NCI-H2196 (cell line): Measurements from ENCODE around the gene BNIP3.
"Not testable (repeated sequence)": the region's sequence is repeated elsewhere in the genome, so short reads cannot be mapped to it uniquely, and the experiment has no call there.

Source experiments
- DNase-seq: peaks from one replicate; lab custom pipeline; 2025; ENCODE audit not compliant: unreplicated experiment; lab: John Stamatoyannopoulos, UW

The BNIP3 gene

DNA sequence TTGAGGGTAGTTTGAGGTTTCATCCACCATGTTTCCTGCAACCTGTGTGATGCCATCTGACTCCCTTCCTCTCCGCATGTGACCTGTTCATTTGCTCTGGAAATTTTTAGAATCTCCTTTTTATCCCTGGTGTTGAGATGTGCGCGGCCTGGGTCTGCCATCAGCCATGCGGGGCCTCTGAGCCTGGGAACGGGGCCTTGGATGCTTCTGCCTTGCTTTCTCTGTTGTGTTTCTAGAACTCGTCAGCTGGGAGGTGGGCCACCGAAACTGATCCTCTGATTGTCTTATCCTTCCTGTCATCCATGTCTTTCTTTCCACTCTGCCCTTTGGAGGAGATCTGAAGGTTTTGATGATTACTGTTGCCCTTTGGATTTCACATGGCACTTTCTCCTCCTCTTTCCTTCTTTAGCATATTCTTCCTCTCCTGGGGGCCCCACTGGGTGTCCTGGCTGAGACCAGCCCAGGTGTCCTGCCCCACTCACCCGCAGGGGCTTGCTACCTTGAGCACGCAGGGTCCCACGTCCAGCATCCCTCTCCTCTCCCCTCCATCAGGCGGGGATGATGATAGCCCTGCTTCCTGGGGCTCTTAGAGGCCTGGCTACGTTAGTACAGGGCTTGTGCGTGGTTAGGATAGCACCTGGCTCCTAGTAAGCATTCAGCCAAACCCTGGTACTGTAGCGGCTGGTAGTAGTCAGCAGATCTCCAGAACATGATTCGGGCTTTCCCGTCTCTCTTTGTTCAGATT is 51.0 kb downstream of the BNIP3 start:
- DNase-seq = no peak

DNA sequence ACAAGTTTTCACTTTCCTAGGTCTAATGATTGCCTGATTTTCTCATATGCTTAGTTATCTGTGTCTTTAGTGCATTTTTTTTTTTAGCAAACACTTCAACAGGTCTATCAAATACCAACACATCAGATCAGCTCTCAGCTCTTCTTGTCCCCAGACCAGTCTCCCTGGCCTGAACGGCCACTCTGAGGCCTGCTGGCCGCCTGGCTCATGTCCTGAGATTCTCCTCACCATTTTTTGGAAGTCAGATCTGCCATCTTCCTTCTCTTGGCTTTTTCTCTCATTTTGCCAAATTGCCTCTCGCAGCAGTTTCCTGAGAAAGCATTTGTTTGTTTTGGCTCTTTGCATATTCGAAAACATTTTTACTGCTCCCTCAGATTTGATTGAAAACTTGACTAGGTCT is 51.6 kb downstream of the BNIP3 start:
- DNase-seq = no peak

DNA sequence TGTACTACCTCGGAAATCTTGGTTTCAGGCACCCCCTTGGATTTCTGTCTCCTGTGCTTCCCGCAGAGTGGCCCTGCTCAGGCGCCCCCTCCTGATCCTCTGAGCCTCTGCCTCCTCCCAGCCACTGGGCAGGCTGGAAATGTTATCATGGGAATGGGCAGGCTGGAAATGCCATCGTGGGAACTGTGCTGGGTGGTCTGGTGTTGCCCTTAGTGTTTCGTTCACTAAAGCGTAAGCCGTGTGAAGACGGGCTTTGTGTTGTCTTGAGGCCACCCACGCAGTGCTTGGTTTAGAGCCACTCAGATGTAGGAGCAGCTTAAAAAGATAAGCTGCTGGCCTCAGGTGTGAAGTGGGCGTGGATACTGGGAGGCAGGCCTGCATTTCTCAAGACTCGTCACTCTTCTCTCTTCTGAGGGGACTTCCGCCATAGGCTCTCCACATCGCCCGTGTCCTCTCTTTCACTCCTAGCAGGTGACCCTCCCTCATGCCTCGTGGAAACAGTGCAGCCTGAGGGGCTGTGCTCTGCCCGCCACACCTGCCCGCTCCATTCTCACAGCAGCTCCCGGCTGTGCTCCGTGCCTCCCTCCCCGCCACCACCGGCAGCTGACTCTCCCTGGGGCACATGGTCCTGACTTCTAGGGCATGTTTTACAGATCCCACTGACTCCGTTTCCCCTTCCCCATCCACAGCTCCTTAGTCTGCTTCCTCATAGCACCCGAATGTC is 52.4 kb downstream of the BNIP3 start:
- no peak for DNase-seq

DNA sequence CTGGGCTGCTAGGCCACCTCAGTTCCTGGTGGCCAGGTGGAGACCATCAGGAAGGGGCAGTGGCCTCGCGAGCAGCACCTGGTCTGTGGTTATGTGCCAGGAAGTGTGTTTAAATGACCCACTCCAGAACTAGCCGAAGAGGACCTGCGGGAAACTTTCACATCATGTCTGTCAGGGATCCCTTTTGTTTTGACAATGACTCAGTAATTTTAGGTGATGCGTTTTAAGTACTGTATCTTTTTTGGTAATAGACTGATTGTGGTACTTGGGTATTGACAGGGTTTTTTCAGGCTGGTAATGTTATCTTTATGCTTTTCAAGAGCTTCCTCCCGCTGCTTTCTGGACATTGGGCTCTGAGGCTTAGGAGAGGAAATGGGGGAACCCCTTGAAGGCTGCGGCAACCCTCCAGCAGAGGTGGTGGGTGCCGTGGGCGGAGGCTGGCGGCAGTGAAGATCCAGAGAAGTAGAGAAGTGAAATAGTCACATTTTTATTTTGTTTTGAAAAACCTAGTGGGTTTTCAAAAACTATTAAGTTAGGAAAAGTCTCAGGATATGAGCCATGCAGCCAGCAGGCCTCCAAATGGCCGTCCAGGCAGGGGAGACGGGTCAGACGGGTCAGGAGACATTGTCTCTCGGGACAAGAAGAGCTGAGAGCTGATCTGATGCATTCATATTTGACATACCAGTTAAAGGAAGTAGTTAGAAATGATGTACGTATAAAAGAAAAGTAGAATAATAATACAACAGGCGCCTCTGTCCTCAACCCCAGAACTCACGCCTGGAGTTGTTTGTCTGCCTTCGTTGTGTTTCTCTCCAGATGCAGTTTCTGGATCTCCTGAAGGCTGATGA is 53.3 kb downstream of the BNIP3 start:
- DNase-seq = no peak

DNA sequence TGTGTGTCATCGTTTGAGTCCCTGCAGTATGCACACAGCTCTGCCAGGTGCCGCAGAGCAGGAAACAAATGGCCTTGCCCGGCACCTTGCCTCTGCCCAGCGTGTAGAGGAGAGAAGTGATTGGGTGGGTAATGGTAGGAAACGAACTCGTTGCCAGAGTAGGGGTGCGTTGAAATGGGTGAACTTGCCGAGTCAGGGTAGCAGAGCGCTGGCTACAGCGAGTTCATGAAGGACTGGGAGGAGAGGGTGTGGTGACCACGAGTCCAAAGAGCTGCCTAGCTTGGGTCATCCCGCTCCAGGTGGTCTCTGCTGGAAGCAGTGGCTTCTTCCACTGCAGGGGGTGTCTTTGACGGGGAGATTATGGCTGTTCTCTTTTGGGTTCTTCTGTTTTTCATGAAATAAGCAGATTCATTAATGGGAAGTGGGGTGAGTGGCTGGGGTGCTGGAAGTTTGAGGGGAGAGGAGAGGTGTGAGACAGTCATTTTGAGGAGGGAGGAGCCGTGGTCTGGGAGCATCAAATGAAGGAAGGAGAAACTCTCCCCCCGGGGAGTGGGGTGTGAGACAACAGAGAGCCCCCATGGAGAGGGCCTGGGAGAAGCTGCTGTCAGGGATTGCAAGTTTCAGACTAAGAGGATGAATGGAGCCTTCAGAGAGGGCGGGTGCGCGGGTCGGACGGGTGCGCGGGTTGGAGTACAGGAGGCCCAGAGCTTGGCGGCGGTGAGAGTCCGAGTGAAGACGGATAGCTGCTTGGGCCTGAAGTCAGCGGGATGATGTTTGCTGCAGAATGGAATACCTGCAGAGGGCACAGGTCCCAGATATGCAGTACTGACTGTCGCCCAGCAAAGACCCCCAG is 54.8 kb downstream of the BNIP3 start:
- no peak for DNase-seq

DNA sequence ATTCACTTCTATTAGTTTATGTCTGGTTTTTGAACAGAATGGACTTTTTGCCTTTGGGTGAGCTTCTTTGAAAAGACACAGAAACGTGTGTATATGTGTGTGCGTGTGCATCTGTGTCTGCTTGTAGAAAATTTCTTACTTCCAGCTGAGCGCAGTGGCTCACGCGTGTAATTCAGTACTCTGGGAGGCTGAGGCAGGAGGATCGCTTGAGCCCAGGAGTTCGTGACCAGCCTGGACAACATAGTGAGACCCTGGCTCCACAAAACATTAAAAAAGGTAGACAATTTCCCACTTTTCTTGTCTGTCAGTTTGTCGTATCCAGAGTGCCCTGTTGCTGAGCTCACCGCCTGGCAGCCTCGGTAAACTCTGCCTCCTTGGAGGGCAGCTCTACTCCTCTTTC is 55.5 kb downstream of the BNIP3 start:
- DNase-seq = no peak

- no peak for DNase-seq
Observed at GRCh38 chr10:131925716-131926115, 56.0 kb downstream of the BNIP3 start.

DNA sequence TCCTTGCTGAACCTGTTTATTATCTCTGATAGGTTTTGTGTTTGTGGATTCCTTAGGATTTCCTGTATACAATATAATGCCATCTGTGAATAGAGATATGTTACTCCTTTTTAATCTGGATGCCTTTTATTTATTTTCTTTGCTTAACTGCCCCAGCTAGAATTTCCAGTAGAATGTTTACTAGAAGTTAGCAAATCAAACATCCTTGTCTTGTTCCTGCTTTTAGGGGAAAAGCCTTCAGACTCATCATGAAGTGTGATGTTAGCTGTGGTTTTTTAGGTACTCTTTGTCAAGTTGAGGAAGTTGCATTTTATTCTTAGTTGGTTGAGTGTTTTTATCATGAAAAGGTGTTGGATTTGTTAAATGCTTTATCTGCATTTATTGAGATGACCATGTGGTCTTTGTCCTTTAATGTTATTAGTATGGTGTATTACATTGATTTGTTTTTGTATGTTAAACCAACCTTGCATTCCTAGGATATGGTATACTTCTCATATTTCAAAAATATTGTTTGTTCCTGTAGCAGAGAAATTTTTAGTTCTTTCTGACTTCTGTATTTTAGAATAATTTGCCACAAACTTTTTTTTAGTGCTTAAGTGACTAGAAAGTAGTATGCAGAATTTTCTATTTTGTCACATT is 56.6 kb downstream of the BNIP3 start:
- DNase-seq = no peak

GRCh38 chr10:131923038-131923756 is 58.5 kb downstream of the BNIP3 start:
- DNase-seq = no peak

DNA sequence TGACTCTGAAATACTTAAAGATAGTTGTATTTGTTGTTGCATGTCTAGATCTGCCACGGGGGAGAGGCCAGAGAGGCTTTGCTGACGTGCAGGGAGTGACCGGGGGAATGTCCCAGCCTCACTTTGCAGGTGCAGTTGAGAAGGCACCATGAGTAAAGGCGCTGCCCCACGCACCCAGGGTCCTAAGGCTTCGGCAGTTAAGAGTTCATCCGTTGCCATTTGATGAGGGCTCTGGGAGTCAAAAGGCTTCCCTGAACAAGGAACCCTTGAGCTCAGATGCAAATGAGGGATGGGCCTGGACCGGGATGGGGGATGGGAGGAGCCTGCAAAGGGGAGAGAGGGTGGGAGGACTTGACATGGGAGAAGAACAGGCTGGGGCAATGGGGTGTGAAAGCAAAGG is 60.5 kb downstream of the BNIP3 start:
- DNase-seq = no peak

DNA sequence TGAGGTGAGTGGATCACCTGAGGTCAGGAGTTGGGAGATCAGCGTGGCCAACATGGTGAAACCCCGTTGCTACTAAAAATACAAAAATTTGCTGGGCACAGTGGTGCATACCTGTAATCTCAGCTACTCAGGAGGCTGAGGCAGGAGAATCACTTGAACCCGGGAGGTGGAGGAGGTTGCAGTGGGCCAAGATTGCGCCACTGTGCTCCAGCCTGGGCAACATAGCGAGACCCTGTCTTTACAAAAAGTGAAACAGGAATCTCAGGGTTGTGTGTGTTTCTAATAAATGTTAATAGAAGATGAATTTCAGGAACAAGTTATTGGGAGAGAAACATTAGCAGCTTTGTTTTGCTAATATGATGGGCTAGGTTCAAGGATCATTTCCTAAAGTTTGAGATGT is 61.0 kb downstream of the BNIP3 start:
- DNase-seq = no peak

- no peak for DNase-seq
Observed at GRCh38 chr10:131920151-131920550, 61.6 kb downstream of the BNIP3 start.

DNA sequence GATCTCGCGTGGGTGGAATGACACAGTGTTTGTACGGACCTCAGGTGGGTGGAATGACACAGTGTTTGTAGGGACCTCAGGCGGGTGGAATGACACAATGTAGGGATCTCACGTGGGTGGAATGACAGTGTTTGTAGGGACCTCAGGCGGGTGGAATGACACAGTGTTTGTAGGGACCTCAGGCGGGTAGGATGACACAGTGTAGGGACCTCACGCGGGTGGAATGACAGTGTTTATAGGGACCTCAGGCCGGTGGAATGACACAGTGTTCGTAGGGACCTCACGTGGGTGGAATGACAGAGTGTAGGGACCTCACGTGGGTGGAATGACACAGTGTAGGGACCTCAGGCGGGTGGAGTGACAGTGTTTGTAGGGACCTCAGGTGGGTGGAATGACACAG is 62.3 kb downstream of the BNIP3 start:
- DNase-seq = not testable (repeated sequence)
